ENCODE measurements around the gene SYAP1.

SYAP1 gene

GRCh38 chrX:16796298-16796697 lies 76.9 kb downstream of the SYAP1 start:
- TF ChIP-seq CTCF (IDR thresholded peaks at IDR 0.05): no peak

DNA sequence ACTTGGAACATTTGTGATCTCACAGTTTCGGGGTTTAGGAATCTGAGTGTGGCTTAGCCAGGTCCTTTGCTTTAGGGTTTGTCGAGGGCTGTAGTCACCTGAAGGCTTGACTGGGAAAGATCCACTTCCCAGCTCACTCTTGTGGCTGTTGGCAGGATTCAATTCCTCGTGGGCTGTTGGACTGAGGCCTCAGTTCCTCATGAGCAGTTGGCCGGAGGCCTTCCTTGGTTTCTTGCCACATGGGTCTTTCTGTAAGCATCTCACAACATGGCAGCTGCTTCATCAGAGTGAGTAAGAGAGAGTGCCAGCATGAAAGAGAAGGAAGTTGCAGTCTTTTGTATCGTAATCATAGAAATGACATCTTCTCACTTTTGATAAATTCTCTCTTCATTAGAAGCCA lies 77.9 kb downstream of the SYAP1 start:
- no peak for TF ChIP-seq CTCF (IDR thresholded peaks at IDR 0.05)

- no peak for TF ChIP-seq CTCF (IDR thresholded peaks at IDR 0.05)
Observed at GRCh38 chrX:16797841-16798240, 78.4 kb downstream of the SYAP1 start.

- no peak for TF ChIP-seq CTCF (IDR thresholded peaks at IDR 0.05)
Observed at GRCh38 chrX:16804923-16805464, 85.6 kb downstream of the SYAP1 start.

DNA sequence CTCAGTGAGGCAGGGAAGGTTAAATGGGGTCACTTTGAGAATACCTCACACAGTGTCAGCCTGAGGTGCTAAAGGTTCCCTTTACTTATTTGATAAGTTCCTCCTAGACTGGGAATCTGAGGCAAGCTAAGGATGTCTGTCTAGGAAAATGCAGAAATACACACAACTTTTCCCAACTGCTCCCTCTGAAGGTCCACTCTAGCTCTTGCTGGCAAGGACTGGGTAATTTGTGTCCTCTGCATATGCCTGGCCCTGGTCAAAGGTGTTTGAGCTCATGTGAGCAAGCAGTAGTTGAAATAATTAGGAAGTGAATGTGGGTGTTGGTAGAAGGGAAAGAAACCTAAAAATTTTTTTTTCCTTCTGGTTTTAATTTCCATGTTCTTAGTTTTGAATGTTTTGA lies 88.1 kb downstream of the SYAP1 start:
- no peak for TF ChIP-seq CTCF (IDR thresholded peaks at IDR 0.05)

GRCh38 chrX:16807976-16808542 lies 88.6 kb downstream of the SYAP1 start:
- TF ChIP-seq CTCF (IDR thresholded peaks at IDR 0.05): no peak

DNA sequence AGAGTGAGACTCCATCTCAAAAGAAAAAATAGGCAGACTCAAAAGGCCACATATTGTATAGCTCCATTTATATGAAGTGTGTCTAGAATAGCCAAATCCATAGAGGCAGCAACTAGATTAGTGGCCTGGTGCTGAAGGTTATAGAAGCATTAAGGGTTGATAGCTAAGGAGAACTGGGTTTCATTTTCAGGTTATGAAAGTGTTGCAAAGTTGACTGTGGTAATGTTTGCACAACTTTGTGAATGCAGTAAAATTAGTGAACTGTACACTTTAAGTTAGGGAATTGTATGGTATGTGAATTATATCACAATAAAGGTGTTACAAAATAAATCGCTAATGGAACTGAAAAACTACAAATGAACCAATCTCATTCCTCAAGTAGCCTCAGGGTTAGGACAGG lies 95.2 kb downstream of the SYAP1 start:
- no peak for TF ChIP-seq CTCF (IDR thresholded peaks at IDR 0.05)
